Stimulated activated CD8-positive, alpha-beta memory T cell treated with anti-CD3 and anti-CD28 coated beads, Interleukin-7, amount 100 ng/mL, for 24 hours (primary cell): ENCODE data around the gene GLUL.
"Not testable (repeated sequence)": the region's sequence is repeated elsewhere in the genome, so short reads cannot be mapped to it uniquely, and the experiment has no call there.

Experiments used
- DNase-seq: peaks from one replicate; pipeline ENCODE4 v3.0.0-alpha.2; 2020; ENCODE audit warnings: low read depth

Gene GLUL

DNA sequence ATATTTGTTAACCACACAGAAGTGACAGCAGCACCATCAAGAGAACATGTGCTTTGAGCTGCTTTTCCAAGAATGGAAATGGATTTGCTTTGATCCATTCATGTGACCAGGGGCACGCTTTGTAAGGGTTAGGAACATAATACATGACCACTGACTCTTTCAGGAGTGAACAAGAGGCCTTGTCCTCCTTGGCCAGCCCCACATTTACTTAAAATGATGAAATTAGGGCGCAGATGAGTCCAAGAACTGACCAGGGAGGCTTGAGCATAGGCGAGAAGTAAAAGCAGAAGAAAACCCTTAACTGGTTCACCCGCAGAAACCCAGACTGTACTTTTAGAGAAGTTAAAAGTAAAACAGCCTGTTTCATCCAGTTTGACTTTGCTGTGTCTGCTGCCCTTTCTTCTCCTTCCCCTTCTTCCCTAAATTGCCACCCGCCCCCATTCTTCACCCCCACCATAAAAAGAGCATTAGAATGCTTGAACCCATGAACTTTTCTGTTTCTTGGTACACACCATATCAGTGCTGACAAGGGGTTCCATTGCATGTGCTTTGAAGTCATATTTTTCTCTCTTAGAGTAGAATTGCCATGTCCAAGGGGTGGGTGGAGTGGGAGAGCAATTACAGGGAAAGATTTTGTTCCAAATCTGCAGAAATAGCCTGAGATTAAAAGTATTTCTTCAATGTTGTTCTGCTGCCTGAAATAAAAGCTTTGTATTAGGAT, 2.6 kb upstream of the GLUL start:
- no peak for DNase-seq

GRCh38 chr1:182392050-182393028, 749 bp upstream of the GLUL start:
- no peak for DNase-seq

DNA sequence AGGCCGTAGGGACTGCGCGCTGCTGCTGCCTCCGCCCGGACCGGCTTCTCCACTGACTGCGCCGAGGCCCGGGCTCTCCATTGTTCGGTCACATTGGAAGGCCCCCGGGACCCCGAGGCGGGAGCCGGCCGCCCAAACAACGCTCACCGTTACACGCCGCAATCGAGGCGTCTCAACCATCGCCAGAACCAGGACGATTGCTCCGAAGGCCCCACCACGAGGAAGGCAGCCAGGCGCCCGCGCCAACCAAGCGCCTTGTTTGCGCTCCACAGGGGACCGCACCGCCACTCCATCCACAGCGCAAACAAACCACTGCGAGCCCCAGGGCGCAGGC, 595 bp downstream of the GLUL start:
- DNase-seq: no peak

DNA sequence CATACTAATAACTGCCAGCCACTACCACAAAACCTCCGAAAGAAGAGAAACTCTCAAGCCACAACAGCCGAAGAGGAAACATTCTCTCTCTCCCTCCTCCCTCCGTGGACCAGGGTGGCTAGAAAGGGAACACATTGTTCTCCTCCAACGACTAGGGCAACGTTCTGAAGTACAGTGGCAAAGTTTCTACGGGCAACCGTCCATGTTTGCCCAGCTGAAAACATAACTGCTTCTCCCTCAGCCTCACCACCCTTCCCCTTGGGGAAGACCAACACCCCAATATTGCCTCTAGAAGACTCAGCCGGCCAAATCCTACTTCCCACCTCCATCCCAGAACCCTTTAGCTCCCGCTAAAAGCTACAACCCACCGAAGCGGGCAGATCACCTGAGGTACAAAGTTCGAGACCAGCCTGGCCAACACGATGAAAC, 2.0 kb downstream of the GLUL start:
- no peak for DNase-seq

DNA sequence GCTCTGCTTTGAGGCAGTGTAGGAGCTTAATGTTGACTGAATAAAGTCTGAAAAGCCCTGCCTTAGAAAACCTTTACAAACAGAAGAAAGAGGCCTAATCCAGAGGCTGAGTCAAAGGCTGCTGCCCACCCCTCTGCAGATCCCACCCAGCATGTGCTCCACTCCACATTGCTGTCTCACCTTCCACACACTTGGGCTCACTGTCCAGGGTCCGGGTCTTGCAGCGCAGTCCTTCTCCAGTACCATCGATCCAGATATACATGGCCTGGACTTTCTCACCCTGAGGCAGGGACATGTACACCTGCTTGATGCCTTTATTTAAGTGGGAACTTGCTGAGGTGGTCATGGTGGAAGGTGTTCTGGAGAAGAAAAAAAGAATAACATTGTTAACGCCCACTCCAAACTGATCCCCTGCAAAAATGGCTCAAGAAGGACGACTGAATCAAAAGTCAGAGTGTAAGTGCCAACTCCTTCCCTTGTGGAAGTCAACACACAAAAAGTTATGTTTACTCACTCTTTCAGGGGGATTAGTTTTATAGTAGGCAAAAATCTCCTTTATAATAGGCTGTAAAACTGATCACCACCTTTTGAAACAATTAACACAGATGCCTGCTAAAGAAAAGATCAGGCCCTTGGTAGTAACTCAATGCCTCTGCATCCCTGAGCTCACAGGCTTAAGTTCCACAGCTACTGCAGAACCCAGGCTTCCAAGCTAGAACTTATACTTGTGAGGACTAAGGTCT, 3.0 kb downstream of the GLUL start:
- no peak for DNase-seq

- no peak for DNase-seq
Measured at GRCh38 chr1:182387566-182387965, 4.0 kb downstream of the GLUL start.

- DNase-seq: no peak
Measured at GRCh38 chr1:182386980-182387379, 4.6 kb downstream of the GLUL start.

- DNase-seq: no peak
Measured at GRCh38 chr1:182385885-182386853, 5.4 kb downstream of the GLUL start.

DNA sequence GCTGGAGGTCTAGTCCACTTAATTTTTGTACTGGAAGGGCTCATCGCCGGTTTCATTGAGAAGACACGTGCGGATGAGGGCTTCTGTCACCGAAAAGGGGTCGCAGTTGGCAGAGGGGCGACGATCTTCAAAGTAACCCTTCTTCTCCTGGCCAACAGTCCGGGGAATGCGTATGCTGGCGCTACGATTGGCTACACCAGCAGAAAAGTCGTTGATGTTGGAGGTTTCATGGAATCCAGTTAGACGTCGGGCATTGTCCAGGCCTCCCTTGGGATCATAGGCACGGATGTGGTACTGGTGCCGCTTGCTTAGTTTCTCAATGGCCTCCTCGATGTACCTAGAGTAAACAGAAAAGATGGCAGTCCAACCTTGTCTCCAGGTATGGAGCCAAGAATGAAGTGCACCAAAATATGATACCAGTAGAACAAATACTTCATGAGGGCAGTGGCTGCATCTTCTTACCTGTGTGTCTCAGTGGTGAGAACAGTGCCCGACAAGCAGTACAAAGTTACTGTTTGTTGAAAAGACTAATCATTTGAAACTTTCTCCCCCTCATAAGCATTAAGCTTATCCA, 7.1 kb downstream of the GLUL start:
- DNase-seq: no peak

DNA sequence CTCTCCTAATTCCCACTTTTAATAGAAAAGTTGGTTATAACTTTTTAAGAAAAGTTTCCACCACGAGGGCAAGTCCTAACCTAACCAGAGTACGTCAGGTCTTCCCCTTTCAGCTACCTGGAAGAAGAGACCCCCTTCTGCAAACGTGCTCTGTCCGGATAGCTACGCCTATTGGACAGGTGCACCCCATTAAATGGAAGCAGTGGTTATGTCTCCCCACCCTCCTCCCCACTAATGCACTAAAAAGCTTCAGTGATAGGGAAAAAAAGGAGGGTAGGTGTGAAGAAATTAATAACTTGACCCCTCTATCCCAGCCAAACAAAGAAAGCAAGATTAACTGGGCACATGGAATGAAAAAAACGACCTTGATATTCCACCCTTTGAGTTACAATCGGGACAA, 7.7 kb downstream of the GLUL start:
- DNase-seq: no peak

DNA sequence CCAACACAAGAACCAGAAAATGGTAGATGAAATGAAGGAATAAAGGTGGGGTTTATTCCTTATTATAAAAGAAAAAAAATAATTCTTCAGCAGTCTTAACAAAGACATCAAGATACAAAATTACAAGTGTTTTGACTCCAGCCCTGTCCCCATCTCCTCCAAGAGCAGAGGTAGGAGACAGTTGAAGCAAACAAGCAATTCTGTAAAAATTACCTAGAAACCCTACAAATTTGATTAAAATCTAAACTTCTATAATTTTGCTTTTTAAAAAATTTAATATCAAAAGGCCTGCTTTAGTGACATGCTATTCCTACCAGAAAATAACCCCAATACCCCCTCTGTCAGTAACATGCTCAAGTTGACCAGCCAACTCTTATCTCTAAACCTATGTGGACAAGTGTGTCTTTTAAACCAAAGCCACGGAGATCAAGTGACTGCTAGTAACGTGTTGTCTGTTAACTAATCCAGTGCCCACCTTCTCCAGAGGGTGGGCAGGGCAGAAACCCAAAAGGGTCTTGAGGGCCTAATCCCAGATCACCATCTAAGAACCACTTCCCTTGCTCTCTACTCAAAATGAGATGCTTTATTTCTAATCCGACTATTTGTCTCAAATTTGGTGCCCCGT, 8.4 kb downstream of the GLUL start:
- no peak for DNase-seq

DNA sequence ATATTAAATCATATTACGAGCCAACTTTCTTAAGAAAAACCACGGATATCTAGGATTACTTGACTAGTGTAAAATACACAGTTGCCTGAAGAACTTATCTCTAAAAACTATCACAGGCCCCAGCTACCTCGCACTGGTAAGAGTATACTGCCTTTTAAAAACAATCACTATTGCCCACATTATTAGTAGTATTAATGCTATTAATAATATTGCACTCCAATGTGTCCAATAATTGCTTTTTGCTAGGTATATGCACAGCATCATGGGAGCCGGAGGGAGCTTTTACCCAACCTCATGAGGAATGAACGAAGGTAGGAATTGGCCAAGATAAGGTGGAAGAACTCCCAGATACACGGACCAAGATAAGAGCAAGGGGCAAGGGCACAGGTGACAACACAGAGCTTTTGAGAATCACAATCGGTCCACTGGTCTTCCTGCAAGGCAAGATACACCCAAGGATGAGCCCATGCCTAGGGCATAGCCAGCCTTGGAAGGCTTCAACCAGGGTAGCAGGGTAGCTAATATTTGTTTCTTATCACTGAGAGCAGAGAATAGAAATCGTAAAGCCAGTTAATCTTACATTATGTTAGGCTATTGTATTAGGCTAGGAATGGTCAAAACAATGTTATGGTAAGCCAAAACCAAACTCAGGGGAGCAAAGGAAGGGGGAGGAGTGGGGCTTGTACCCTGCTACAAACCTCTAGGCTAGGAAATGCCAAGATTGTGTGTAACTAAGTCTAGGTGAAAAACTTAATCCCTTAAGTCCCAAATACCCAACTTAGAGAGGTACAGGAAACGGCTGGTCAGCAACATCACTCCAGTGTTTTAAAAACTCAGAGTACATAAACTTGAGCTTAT, 9.4 kb downstream of the GLUL start:
- no peak for DNase-seq

DNA sequence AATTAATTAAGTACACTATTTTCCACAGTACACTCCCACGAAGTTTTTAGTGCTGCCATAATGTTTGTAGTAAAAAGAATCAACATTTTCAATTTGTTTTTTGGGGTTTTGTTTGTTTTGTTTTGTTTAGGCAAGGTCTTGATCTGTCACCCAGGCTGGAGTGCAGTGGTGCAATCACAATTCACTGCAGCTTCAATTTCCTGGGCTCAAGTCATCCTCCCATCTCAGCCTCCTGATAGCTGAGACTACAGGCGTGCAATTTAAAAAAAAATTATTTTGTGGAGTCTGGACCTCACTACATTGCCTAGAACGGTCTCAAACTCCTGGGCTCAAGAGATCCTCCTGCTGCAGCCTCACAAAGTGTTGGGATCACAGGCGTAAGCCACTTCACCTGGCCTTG, 11.4 kb downstream of the GLUL start:
- DNase-seq: no peak

GRCh38 chr1:182379781-182380180, 11.8 kb downstream of the GLUL start:
- not testable (repeated sequence) for DNase-seq

GRCh38 chr1:182376936-182377574, 14.5 kb downstream of the GLUL start:
- no peak for DNase-seq

GRCh38 chr1:182374101-182374834, 17.3 kb downstream of the GLUL start:
- no peak for DNase-seq

- no peak for DNase-seq
Measured at GRCh38 chr1:182370532-182370931, 21.1 kb downstream of the GLUL start.

GRCh38 chr1:182368903-182369302, 22.7 kb downstream of the GLUL start:
- no peak for DNase-seq
